Activated naive CD4-positive, alpha-beta T cell treated with Interleukin-2 at 50 U/mL for 16 hours (primary cell): ENCODE measurements around the gene FAAH2.
"Not testable (repeated sequence)": the region's sequence is repeated elsewhere in the genome, so short reads cannot be mapped to it uniquely, and the experiment has no call there.

Experiments
- DNase-seq: peaks from one replicate; pipeline ENCODE4 v3.0.0-alpha.2; 2020

The FAAH2 gene

GRCh38 chrX:57380026-57380796 is 93.7 kb downstream of the FAAH2 start:
- DNase-seq: no peak

- not testable (repeated sequence) for DNase-seq
Observed at GRCh38 chrX:57394162-57394561, 107.7 kb downstream of the FAAH2 start.

GRCh38 chrX:57403191-57403590 is 116.7 kb downstream of the FAAH2 start:
- not testable (repeated sequence) for DNase-seq

GRCh38 chrX:57406149-57406548 is 119.6 kb downstream of the FAAH2 start:
- no peak for DNase-seq

- no peak for DNase-seq
Observed at GRCh38 chrX:57417827-57418226, 131.3 kb downstream of the FAAH2 start.

GRCh38 chrX:57422289-57422688 is 135.8 kb downstream of the FAAH2 start:
- DNase-seq: no peak

- no peak for DNase-seq
Observed at GRCh38 chrX:57422790-57423189, 136.3 kb downstream of the FAAH2 start.

GRCh38 chrX:57445076-57445475 is 158.6 kb downstream of the FAAH2 start:
- no peak for DNase-seq

GRCh38 chrX:57445832-57446231 is 159.3 kb downstream of the FAAH2 start:
- DNase-seq: no peak

- DNase-seq: no peak
Observed at GRCh38 chrX:57447856-57448255, 161.3 kb downstream of the FAAH2 start.

GRCh38 chrX:57451426-57452020 is 165.0 kb downstream of the FAAH2 start:
- DNase-seq: no peak

GRCh38 chrX:57453901-57454300 is 167.4 kb downstream of the FAAH2 start:
- DNase-seq: peak; percentile 1

GRCh38 chrX:57481514-57481913 is 195.0 kb downstream of the FAAH2 start:
- DNase-seq: no peak

- DNase-seq: no peak
Observed at GRCh38 chrX:57516491-57516890, 230.0 kb downstream of the FAAH2 start.

- DNase-seq: no peak
Observed at GRCh38 chrX:57519578-57520118, 233.1 kb downstream of the FAAH2 start.

- peak; percentile 9 for DNase-seq
Observed at GRCh38 chrX:57528670-57529255, 242.3 kb downstream of the FAAH2 start.
